ENCODE data around the gene OASL.

DNA sequence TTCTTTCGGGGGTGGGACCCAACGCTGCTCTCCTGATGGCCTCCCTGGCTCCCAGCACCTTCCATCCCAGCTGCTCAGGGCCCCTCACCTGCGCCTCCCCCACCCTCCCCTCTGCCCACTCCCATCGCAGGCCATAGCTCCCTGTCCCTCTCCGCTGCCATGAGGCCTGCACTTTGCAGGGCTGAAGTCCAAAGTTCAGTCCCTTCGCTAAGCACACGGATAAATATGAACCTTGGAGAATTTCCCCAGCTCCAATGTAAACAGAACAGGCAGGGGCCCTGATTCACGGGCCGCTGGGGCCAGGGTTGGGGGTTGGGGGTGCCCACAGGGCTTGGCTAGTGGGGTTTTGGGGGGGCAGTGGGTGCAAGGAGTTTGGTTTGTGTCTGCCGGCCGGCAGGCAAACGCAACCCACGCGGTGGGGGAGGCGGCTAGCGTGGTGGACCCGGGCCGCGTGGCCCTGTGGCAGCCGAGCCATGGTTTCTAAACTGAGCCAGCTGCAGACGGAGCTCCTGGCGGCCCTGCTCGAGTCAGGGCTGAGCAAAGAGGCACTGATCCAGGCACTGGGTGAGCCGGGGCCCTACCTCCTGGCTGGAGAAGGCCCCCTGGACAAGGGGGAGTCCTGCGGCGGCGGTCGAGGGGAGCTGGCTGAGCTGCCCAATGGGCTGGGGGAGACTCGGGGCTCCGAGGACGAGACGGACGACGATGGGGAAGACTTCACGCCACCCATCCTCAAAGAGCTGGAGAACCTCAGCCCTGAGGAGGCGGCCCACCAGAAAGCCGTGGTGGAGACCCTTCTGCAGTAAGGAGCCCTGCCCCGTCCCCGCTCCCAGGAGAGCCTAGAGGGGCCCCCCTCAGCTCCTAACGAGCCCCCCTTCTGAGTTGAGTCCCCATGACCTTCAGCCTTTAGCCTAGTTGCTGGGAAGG lies 60.5 kb downstream of the OASL start, which contains the start of gene HNF1A:
- TF ChIP-seq, protein P1, sequence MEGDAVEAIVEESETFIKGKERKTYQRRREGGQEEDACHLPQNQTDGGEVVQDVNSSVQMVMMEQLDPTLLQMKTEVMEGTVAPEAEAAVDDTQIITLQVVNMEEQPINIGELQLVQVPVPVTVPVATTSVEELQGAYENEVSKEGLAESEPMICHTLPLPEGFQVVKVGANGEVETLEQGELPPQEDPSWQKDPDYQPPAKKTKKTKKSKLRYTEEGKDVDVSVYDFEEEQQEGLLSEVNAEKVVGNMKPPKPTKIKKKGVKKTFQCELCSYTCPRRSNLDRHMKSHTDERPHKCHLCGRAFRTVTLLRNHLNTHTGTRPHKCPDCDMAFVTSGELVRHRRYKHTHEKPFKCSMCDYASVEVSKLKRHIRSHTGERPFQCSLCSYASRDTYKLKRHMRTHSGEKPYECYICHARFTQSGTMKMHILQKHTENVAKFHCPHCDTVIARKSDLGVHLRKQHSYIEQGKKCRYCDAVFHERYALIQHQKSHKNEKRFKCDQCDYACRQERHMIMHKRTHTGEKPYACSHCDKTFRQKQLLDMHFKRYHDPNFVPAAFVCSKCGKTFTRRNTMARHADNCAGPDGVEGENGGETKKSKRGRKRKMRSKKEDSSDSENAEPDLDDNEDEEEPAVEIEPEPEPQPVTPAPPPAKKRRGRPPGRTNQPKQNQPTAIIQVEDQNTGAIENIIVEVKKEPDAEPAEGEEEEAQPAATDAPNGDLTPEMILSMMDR (IDR thresholded peaks at IDR 0.05): no peak
- TF ChIP-seq POLR2A (IDR thresholded peaks at IDR 0.05; ENCODE audit: low read depth) (no peak), POLR2AphosphoS5 (IDR thresholded peaks at IDR 0.05) (no peak), EP300 (IDR thresholded peaks at IDR 0.05) (no peak)
